ENCODE measurements around the gene TAS1R1. TPM values are rescaled to one million over a fixed set of nuclear protein-coding genes. Genes with fewer than 3 reads are reported as not detected.

The TAS1R1 gene
- total and polyA plus RNA-seq, 12 donors: not detected

DNA sequence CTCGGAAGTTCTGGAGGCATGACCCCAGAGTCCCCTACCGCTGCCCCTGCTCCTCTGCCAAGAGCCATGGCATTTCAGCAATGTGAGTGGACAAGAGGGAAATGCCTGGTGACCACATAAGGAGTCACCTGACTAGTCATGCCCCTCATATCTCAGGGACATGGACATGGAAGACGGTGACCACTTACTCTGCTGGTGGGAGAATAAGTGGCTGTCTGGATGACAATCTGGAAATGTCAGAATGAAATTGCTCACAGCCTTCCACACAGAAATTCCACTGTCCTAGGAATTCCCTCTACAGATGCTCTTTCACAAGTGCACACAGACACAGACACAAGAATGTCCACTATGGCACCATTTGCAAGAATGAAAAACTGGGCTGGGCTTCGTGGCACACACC is 39.3 kb upstream of the TAS1R1 start:
- Histone ChIP-seq H3K36me3 (no peaks in the 10 kb centered on the region), H3K27me3 (no peaks in the 10 kb centered on the region), H3K27ac (peak overlapping the region in 1 of 10 donors; percentile 31), H3K4me1 (peaks cover 0 to 20% (median 9%) of the 10 kb centered on the region in 9 donors), H3K4me3 (no peak overlapping the region), H3K9me3 (no peaks in the 10 kb centered on the region)
- intact Hi-C loops (cut with DNase I): no loop called here
- TF ChIP-seq CTCF (IDR thresholded peaks at IDR 0.05): no peak
- peak in 1 of 8 donors; percentile 26 for ATAC-seq
- 63 to 76% methylated on average over 4 of the region's 4 CpGs for WGBS, 2 donors
- no peak for DNase-seq

GRCh38 chr1:6517435-6517851 is 37.7 kb upstream of the TAS1R1 start:
- no peaks in the 10 kb centered on the region for H3K9me3 ChIP-seq
- 50 to 53% methylated on average over 8 of the region's 8 CpGs for WGBS, 2 donors
- no peak for TF ChIP-seq CTCF (IDR thresholded peaks at IDR 0.05)
- H3K36me3 ChIP-seq: peaks cover 0 to 3% (median 0%) of the 10 kb centered on the region in 9 donors
- ATAC-seq: no peak
- peaks cover 0 to 20% (median 9%) of the 10 kb centered on the region in 9 donors for H3K4me1 ChIP-seq
- H3K27me3 ChIP-seq: no peaks in the 10 kb centered on the region
- H3K4me3 ChIP-seq: no peak overlapping the region
- intact Hi-C loops (cut with DNase I): no loop called here
- H3K27ac ChIP-seq: no peak overlapping the region
- DNase-seq: no peak

GRCh38 chr1:6519491-6519934 is 35.6 kb upstream of the TAS1R1 start:
- 70 to 74% methylated on average over 11 of the region's 11 CpGs for WGBS, 2 donors
- intact Hi-C loops (cut with DNase I): no loop called here
- DNase-seq (no peak), ATAC-seq (peak in 6 of 8 donors; percentile 26 to 58 (median 40))
- H3K4me3 ChIP-seq: no peak overlapping the region
- H3K9me3 ChIP-seq: no peaks in the 10 kb centered on the region
- TF ChIP-seq CTCF (IDR thresholded peaks at IDR 0.05): no peak
- no peaks in the 10 kb centered on the region for H3K27me3 ChIP-seq
- H3K27ac ChIP-seq: peak overlapping the region in 1 of 10 donors; percentile 53
- H3K36me3 ChIP-seq: peaks cover 0 to 9% (median 0%) of the 10 kb centered on the region in 9 donors
- H3K4me1 ChIP-seq: peaks cover 0 to 19% (median 9%) of the 10 kb centered on the region in 9 donors

DNA sequence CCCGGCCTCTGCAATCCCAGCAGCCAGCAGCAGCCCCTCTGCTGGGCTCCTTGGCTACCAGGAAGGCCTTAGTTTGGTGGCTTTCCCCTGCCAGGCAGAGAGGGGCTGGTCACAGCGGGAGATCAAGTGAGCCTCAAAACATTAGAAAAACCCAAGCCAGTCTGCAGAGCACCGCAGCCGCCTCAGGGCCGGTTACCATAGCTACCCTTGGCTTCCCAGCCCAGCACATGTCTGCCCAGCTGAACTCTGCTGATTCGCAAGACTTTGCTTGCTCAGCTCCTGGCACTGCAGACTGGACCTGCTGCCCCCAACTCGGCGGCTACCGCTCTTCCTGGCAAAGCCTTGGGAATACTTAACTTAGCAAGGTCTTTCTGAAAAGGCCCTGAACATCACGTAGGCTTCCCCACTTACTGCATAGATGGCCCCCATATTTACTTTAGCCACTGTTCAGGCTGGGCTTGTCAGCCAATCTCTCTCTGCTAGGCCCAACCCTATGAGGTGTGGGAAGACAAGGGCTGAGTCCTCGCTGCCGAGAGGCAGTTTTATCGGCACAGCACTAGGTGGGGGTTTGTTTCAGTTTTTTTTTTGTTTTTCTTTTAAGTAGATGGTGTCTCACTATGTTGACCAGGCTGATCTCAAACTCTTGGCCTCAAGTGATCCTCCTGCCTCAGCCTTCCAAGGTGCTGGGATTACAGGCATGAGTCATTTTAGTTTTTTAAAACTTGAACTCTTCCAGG is 35.0 kb upstream of the TAS1R1 start:
- Histone ChIP-seq H3K36me3 (peaks cover 0 to 15% (median 3%) of the 10 kb centered on the region in 9 donors), H3K27ac (peak overlapping the region in 1 of 10 donors; percentile 53), H3K27me3 (no peaks in the 10 kb centered on the region), H3K4me3 (no peak overlapping the region), H3K4me1 (peaks cover 0 to 19% (median 9%) of the 10 kb centered on the region in 9 donors), H3K9me3 (no peaks in the 10 kb centered on the region)
- no peak for TF ChIP-seq CTCF (IDR thresholded peaks at IDR 0.05)
- 36 to 43% methylated on average over 13 of the region's 13 CpGs for WGBS, 2 donors
- peak; percentile 51 to 81 (median 62) for ATAC-seq
- intact Hi-C loops (cut with DNase I): loop anchor here in 5 of 10 donors (5.0 kb wide), 1 partner anchor 33 kb away; no protein-coding TSS in a partner anchor
- no peak for DNase-seq
